ENCODE measurements around the gene ARMC6.
A peak's percentile ranks its signal among the peaks of the same experiment; 100 is the strongest.

GRCh38 chr19:18985257-18985656, 48.1 kb upstream of the ARMC6 start:
- TF ChIP-seq, protein P1, sequence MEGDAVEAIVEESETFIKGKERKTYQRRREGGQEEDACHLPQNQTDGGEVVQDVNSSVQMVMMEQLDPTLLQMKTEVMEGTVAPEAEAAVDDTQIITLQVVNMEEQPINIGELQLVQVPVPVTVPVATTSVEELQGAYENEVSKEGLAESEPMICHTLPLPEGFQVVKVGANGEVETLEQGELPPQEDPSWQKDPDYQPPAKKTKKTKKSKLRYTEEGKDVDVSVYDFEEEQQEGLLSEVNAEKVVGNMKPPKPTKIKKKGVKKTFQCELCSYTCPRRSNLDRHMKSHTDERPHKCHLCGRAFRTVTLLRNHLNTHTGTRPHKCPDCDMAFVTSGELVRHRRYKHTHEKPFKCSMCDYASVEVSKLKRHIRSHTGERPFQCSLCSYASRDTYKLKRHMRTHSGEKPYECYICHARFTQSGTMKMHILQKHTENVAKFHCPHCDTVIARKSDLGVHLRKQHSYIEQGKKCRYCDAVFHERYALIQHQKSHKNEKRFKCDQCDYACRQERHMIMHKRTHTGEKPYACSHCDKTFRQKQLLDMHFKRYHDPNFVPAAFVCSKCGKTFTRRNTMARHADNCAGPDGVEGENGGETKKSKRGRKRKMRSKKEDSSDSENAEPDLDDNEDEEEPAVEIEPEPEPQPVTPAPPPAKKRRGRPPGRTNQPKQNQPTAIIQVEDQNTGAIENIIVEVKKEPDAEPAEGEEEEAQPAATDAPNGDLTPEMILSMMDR (IDR thresholded peaks at IDR 0.05; ENCODE audit: extremely low read depth in 1 of 2, insufficient read depth in 1 of 2, low read depth in 1 of 2, low read length in 2 of 2), result no peak
- TF ChIP-seq POLR2AphosphoS5 (IDR thresholded peaks at IDR 0.05; ENCODE audit: insufficient read depth, low read depth, low read length), result no peak
- TF ChIP-seq, protein P2, sequence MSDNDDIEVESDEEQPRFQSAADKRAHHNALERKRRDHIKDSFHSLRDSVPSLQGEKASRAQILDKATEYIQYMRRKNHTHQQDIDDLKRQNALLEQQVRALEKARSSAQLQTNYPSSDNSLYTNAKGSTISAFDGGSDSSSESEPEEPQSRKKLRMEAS (IDR thresholded peaks at IDR 0.05; ENCODE audit: insufficient read depth, insufficient read length), result peak; percentile 80

Measured in endothelial cell of umbilical vein (primary cell).